GM06990 (cell line): ENCODE data around the gene TBC1D8.
"Not testable (repeated sequence)": the region's sequence is repeated elsewhere in the genome, so short reads cannot be mapped to it uniquely, and the experiment has no call there.

Experiments
- DNase-seq: peaks from one replicate; pipeline ENCODE4 v3.0.0-alpha.2; 2011; ENCODE audit not compliant: insufficient read length; ENCODE audit errors: extremely low read depth
- H3K27me3 ChIP-seq: replicated peaks from 2 replicates; pipeline ENCODE4 v1.6.0; 2011; ENCODE audit warnings: low read length; ENCODE audit not compliant: control insufficient read depth, insufficient read depth
- H3K36me3 ChIP-seq: 2 replicates; pipeline ENCODE4 v1.5.1; 2011; ENCODE audit warnings: low read length; ENCODE audit not compliant: control insufficient read depth, insufficient read depth
- H3K4me3 ChIP-seq: replicated peaks from 2 replicates; pipeline ENCODE4 v1.5.1; 2011; ENCODE audit warnings: low read depth, mild to moderate bottlenecking, control low read depth, low read length
- CTCF ChIP-seq: IDR thresholded peaks from 2 replicates; pipeline ENCODE4 v1.5.1; 2011; ENCODE audit warnings: low read length, control low read depth, mild to moderate bottlenecking, inconsistent platforms; ENCODE audit not compliant: insufficient read depth, poor library complexity, severe bottlenecking

The TBC1D8 gene

GRCh38 chr2:101168706-101169105 lies 17.5 kb upstream of the TBC1D8 start:
- no peak for TF ChIP-seq CTCF
- Histone ChIP-seq H3K36me3 (no peaks in the 10 kb centered on the region), H3K4me3 (no peak overlapping the region), H3K27me3 (no peaks in the 10 kb centered on the region)
- no peak for DNase-seq

- not testable (repeated sequence) for H3K4me3 ChIP-seq, H3K36me3 ChIP-seq, DNase-seq, H3K27me3 ChIP-seq
These were observed 16.4 kb upstream of the TBC1D8 start for GRCh38 chr2:101167532-101167931.

GRCh38 chr2:101164021-101164420 lies 12.8 kb upstream of the TBC1D8 start:
- H3K36me3 ChIP-seq = no peaks in the 10 kb centered on the region
- H3K27me3 ChIP-seq = no peaks in the 10 kb centered on the region
- H3K4me3 ChIP-seq = no peak overlapping the region
- no peak for TF ChIP-seq CTCF
- no peak for DNase-seq

GRCh38 chr2:101162561-101163330 lies 11.6 kb upstream of the TBC1D8 start:
- TF ChIP-seq CTCF = no peak
- no peak for DNase-seq
- H3K36me3 ChIP-seq = no peaks in the 10 kb centered on the region
- no peak overlapping the region for H3K4me3 ChIP-seq
- no peaks in the 10 kb centered on the region for H3K27me3 ChIP-seq

GRCh38 chr2:101161658-101162057 lies 10.5 kb upstream of the TBC1D8 start:
- no peak for DNase-seq
- no peak for TF ChIP-seq CTCF
- no peak overlapping the region for H3K4me3 ChIP-seq
- no peaks in the 10 kb centered on the region for H3K27me3 ChIP-seq
- H3K36me3 ChIP-seq = no peaks in the 10 kb centered on the region

GRCh38 chr2:101160454-101160853 lies 9.3 kb upstream of the TBC1D8 start:
- DNase-seq = no peak
- TF ChIP-seq CTCF = no peak
- Histone ChIP-seq H3K27me3 (no peaks in the 10 kb centered on the region), H3K4me3 (no peak overlapping the region), H3K36me3 (no peaks in the 10 kb centered on the region)
